Spinal cord (tissue), 10 donors: Measurements from ENCODE around the gene ZNF521. TPM values are rescaled to one million over a fixed set of nuclear protein-coding genes. Genes with fewer than 3 reads are reported as not detected.

Experiments used
- DNase-seq, 6 donors: peaks; one replicate each; pipeline versions ENCODE4 v3.0.0 to v3.0.0-alpha.2; 2013 to 2015; ENCODE audit warnings: low spot score in 6 of 6, low read depth in 4 of 6
- H3K27ac ChIP-seq: one replicate; pipeline ENCODE4 v1.5.1; 2013; ENCODE audit warnings: low read depth, low read length, control low read depth
- H3K27me3 ChIP-seq: one replicate; pipeline ENCODE4 v1.6.1; 2013; ENCODE audit warnings: low read length; ENCODE audit not compliant: control insufficient read depth, insufficient read depth
- H3K36me3 ChIP-seq: one replicate; pipeline ENCODE4 v1.6.1; 2013; ENCODE audit warnings: low read length; ENCODE audit not compliant: control insufficient read depth, insufficient read depth
- H3K4me1 ChIP-seq: one replicate; pipeline ENCODE4 v1.6.1; 2013; ENCODE audit warnings: low read length; ENCODE audit not compliant: control insufficient read depth, insufficient read depth
- H3K4me3 ChIP-seq: one replicate; pipeline ENCODE4 v1.5.1; 2013; ENCODE audit warnings: low read depth, low read length, control low read depth
- H3K9me3 ChIP-seq: one replicate; pipeline ENCODE4 v1.6.1; 2013; ENCODE audit warnings: low read length; ENCODE audit not compliant: control insufficient read depth, insufficient read depth
- WGBS: methylation state at CpG from one replicate; pipeline ENCODE4 v1.1.5; 2013; ENCODE audit warnings: missing lambda C conversion rate; ENCODE audit not compliant: insufficient coverage; 5-methylcytosine and 5-hydroxymethylcytosine counted together
- long read RNA-seq, 4 donors: transcript quantifications; one replicate each; lab custom pipeline, GENCODE V29; 2026
- polyA plus RNA-seq, 2 donors: library from polyadenylated mRNA; unstranded; fragments of 120-200 nt; gene quantifications; one replicate each; pipeline ENCODE4 v1.2.1, GENCODE V29; 2013; ENCODE audit not compliant: insufficient read length in 2 of 2
- total RNA-seq, 2 donors: library from RNA; depleted of rRNA in 1 of 2; stranded (reverse); fragments of 120-200 nt in 1 of 2; fragments of >200 nt in 1 of 2; gene quantifications; one replicate each; pipeline versions ENCODE4 v1.2.3 to v1.2.4, GENCODE V29; 2013 to 2014
- donor health status: healthy.

Gene ZNF521
- total RNA-seq (10 to 100 TPM; 63.9 to 64.4 TPM), polyA plus RNA-seq (10 to 100 TPM; 54.8 to 60.2 TPM)
- long read RNA-seq, donor 1, full-length matches to known transcripts: 5 of 15 reads
- long read RNA-seq, donor 1, partial matches to known transcripts: 10 of 15 reads
- long read RNA-seq, donor 1, other reads (novel, unspliced or antisense): 0 of 15 reads
- long read RNA-seq, donor 2, full-length matches to known transcripts: 3 of 13 reads
- long read RNA-seq, donor 2, partial matches to known transcripts: 10 of 13 reads
- long read RNA-seq, donor 2, other reads (novel, unspliced or antisense): 0 of 13 reads
- long read RNA-seq, donor 3, full-length matches to known transcripts: 5 of 26 reads
- long read RNA-seq, donor 3, partial matches to known transcripts: 21 of 26 reads
- long read RNA-seq, donor 3, other reads (novel, unspliced or antisense): 0 of 26 reads
- long read RNA-seq, donor 4, full-length matches to known transcripts: 2 of 20 reads
- long read RNA-seq, donor 4, partial matches to known transcripts: 18 of 20 reads
- long read RNA-seq, donor 4, other reads (novel, unspliced or antisense): 0 of 20 reads

- Histone ChIP-seq H3K9me3 (no peaks in the 10 kb centered on the region), H3K4me1 (no peaks in the 10 kb centered on the region), H3K27ac (peak within 1 kb of the TSS; percentile 95), H3K27me3 (no peaks in the 10 kb centered on the region), H3K4me3 (peak within 1 kb of the TSS; percentile 91), H3K36me3 (no peaks in the 10 kb centered on the region)
- under 1% methylated on average over 55 of the region's 91 CpGs for WGBS
- peak; percentile 87 to 98 (median 92) for DNase-seq
Observed at GRCh38 chr18:25351777-25352628, at the start of gene ZNF521. Gene ZNF521, minus strand, starts transcription at chr18:25352166. Its CDS starts 1,220 bp downstream, at chr18:25350946.

DNA sequence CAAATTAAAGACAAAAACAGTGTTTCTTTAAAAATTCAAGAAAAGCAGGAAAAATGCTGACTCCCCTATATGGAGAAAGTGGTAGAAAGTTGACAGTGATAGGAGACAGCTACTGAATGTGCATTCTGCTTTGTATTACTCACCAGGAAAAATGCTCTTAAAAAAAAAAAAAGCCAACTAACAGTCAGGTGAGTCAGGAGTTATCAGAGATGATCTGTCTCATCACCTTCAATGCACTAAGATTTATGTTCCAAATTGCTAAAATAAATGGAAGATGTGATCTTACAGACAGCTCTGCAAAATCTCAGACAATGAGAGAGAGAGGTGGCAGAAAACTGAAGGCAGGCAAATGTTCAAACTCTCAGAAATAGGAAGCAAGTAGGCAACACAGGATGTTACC lies 47.6 kb upstream of the ZNF521 start:
- peaks cover 3% of the 10 kb centered on the region for H3K9me3 ChIP-seq
- no peaks in the 10 kb centered on the region for H3K36me3 ChIP-seq
- no peaks in the 10 kb centered on the region for H3K27me3 ChIP-seq
- no peak for DNase-seq
- H3K27ac ChIP-seq: no peak overlapping the region
- H3K4me1 ChIP-seq: no peaks in the 10 kb centered on the region
- H3K4me3 ChIP-seq: no peak overlapping the region

DNA sequence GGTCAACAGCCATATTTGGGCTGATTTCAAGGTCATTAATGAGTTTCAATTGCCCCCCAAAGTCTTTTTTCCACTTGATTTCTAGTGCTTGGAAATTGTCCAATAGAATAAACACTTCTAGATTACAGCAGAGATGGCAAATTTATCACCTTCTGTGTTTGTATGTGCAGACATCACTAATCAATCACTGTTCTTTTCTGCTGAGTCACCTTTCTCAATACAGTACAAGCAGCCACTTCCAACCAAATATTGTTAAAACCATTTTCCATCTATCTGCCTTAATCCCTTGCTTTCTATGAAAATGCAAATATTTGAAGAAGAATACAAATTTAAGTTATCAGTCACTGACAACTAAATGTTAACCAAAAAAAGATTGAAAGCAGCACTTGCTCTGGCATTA lies 40.2 kb upstream of the ZNF521 start:
- Histone ChIP-seq H3K36me3 (no peaks in the 10 kb centered on the region), H3K4me1 (no peaks in the 10 kb centered on the region), H3K27ac (no peak overlapping the region), H3K9me3 (peaks cover 3% of the 10 kb centered on the region), H3K27me3 (no peaks in the 10 kb centered on the region), H3K4me3 (no peak overlapping the region)
- DNase-seq: no peak

DNA sequence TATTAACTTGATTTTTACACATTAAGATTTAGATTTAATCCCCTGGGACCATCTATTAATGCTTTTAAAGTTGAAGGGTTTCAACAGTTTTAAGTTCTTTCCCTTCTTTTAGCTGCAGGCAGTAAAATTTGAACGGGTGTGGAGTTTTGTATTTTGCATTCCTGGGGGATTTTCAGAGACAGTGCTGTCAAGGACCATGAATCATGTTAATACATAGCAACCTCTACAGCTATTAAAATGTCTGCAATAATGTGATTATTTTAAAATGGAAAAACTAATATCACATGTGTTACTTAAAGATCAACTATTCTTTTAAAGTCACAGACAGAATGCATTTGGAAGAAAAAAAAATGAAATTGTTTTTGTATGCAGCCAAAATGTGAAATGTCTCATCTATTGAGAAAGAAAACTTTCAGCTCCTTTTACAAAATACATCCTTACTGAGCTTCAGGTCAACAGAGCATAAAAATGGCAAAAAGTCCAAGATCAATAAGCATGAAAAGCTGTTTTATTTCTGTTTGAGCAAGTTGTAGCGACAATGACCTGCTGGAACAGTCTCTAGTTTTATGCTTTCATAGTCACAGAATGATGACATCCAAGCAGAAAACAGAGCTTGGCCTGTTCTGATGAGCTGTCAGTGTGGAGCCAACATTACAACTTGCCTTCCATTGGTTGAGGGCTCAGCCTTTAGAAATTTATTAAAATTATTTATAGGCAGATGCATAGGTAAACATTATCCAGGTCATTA lies 21.6 kb upstream of the ZNF521 start:
- Histone ChIP-seq H3K36me3 (no peaks in the 10 kb centered on the region), H3K27me3 (no peaks in the 10 kb centered on the region), H3K4me1 (no peaks in the 10 kb centered on the region), H3K9me3 (no peaks in the 10 kb centered on the region), H3K27ac (no peak overlapping the region), H3K4me3 (no peak overlapping the region)
- 53% methylated on average over 1 of the region's 2 CpGs for WGBS
- DNase-seq: peak in 1 of 6 donors; percentile 22

GRCh38 chr18:25370391-25370790 lies 18.4 kb upstream of the ZNF521 start:
- Histone ChIP-seq H3K4me3 (no peak overlapping the region), H3K27ac (no peak overlapping the region), H3K36me3 (no peaks in the 10 kb centered on the region), H3K4me1 (no peaks in the 10 kb centered on the region), H3K9me3 (no peaks in the 10 kb centered on the region), H3K27me3 (no peaks in the 10 kb centered on the region)
- 71% methylated on average over 1 of the region's 5 CpGs for WGBS
- no peak for DNase-seq

- WGBS: 56% methylated on average over 2 of the region's 3 CpGs
- Histone ChIP-seq H3K4me1 (no peaks in the 10 kb centered on the region), H3K4me3 (no peak overlapping the region), H3K27ac (no peak overlapping the region), H3K27me3 (no peaks in the 10 kb centered on the region), H3K36me3 (no peaks in the 10 kb centered on the region), H3K9me3 (no peaks in the 10 kb centered on the region)
- no peak for DNase-seq
Observed at GRCh38 chr18:25365242-25365641, 13.3 kb upstream of the ZNF521 start.

GRCh38 chr18:25364732-25365131 lies 12.8 kb upstream of the ZNF521 start:
- DNase-seq: no peak
- Histone ChIP-seq H3K9me3 (no peaks in the 10 kb centered on the region), H3K36me3 (no peaks in the 10 kb centered on the region), H3K27me3 (no peaks in the 10 kb centered on the region), H3K27ac (no peak overlapping the region), H3K4me1 (no peaks in the 10 kb centered on the region), H3K4me3 (no peak overlapping the region)

- no peak overlapping the region for H3K27ac ChIP-seq
- no peaks in the 10 kb centered on the region for H3K36me3 ChIP-seq
- DNase-seq: no peak
- H3K4me1 ChIP-seq: no peaks in the 10 kb centered on the region
- no peak overlapping the region for H3K4me3 ChIP-seq
- WGBS: 100% methylated on average over 1 of the region's 5 CpGs
- H3K9me3 ChIP-seq: no peaks in the 10 kb centered on the region
- no peaks in the 10 kb centered on the region for H3K27me3 ChIP-seq
Observed at GRCh38 chr18:25360301-25360899, 8.4 kb upstream of the ZNF521 start.

GRCh38 chr18:25353080-25353479 lies 1.1 kb upstream of the ZNF521 start:
- no CpG with 5 or more reads among the region's 4 CpGs for WGBS
- Histone ChIP-seq H3K4me3 (peak overlapping the region; percentile 39), H3K36me3 (no peaks in the 10 kb centered on the region), H3K27me3 (no peaks in the 10 kb centered on the region), H3K9me3 (no peaks in the 10 kb centered on the region), H3K4me1 (no peaks in the 10 kb centered on the region), H3K27ac (no peak overlapping the region)
- DNase-seq: no peak
